Stimulated activated CD4-positive, alpha-beta T cell treated with anti-CD3 and anti-CD28 coated beads, TNF-alpha, amount 100 ng/mL, for 48 hours (primary cell): ENCODE results near the gene CTNNA1.
A peak's percentile ranks its signal among the peaks of the same experiment; 100 is the strongest.
"Not testable (repeated sequence)": the region's sequence is repeated elsewhere in the genome, so short reads cannot be mapped to it uniquely, and the experiment has no call there.

ENCODE experiments used
- DNase-seq, 3 donors: peaks; one replicate each; pipeline ENCODE4 v3.0.0-alpha.2; 2020; ENCODE audit warnings: low read depth in 3 of 3

Gene CTNNA1

GRCh38 chr5:138752951-138753793 is at the start of gene CTNNA1:
Gene CTNNA1, plus strand, starts transcription at chr5:138753425. Its CDS starts 28,500 bp downstream, at chr5:138781925.
- DNase-seq: peak; percentile 26 to 42 (median 29)

- DNase-seq: not testable (repeated sequence)
These were observed 49.4 kb upstream of the CTNNA1 start for GRCh38 chr5:138703777-138704176.

- DNase-seq: no peak
These were observed 48.2 kb upstream of the CTNNA1 start for GRCh38 chr5:138705007-138705406.

GRCh38 chr5:138705567-138705966 is 47.7 kb upstream of the CTNNA1 start:
- DNase-seq: no peak

GRCh38 chr5:138706655-138707480 is 46.4 kb upstream of the CTNNA1 start:
- DNase-seq: no peak

GRCh38 chr5:138708791-138709190 is 44.4 kb upstream of the CTNNA1 start:
- no peak for DNase-seq

GRCh38 chr5:138709202-138709601 is 44.0 kb upstream of the CTNNA1 start:
- DNase-seq: no peak

- DNase-seq: no peak
These were observed 42.1 kb upstream of the CTNNA1 start for GRCh38 chr5:138711087-138711486.

- DNase-seq: no peak
These were observed 41.4 kb upstream of the CTNNA1 start for GRCh38 chr5:138711811-138712210.

GRCh38 chr5:138712324-138712723 is 40.9 kb upstream of the CTNNA1 start:
- no peak for DNase-seq

- no peak for DNase-seq
These were observed 40.4 kb upstream of the CTNNA1 start for GRCh38 chr5:138712791-138713190.

- no peak for DNase-seq
These were observed 40.0 kb upstream of the CTNNA1 start for GRCh38 chr5:138713247-138713646.

GRCh38 chr5:138714694-138715093 is 38.5 kb upstream of the CTNNA1 start:
- DNase-seq: no peak

GRCh38 chr5:138715931-138716432 is 37.2 kb upstream of the CTNNA1 start:
- not testable (repeated sequence) for DNase-seq

- DNase-seq: no peak
These were observed 36.7 kb upstream of the CTNNA1 start for GRCh38 chr5:138716456-138716924.

GRCh38 chr5:138717399-138717798 is 35.8 kb upstream of the CTNNA1 start:
- no peak for DNase-seq

GRCh38 chr5:138719811-138720210 is 33.4 kb upstream of the CTNNA1 start:
- no peak for DNase-seq

GRCh38 chr5:138720840-138721239 is 32.4 kb upstream of the CTNNA1 start:
- no peak for DNase-seq

- no peak for DNase-seq
These were observed 31.2 kb upstream of the CTNNA1 start for GRCh38 chr5:138721979-138722378.

GRCh38 chr5:138722544-138723177 is 30.6 kb upstream of the CTNNA1 start:
- no peak for DNase-seq

- no peak for DNase-seq
These were observed 28.6 kb upstream of the CTNNA1 start for GRCh38 chr5:138724470-138725146.
